Esophagus squamous epithelium (tissue), 5 donors: ENCODE data around the gene TFRC. TPM values are rescaled to one million over a fixed set of nuclear protein-coding genes. Genes with fewer than 3 reads are reported as not detected.

Experiments
- DNase-seq: peaks from one replicate; lab custom pipeline; 2025; lab: John Stamatoyannopoulos, UW
- H3K27ac ChIP-seq, 4 donors: fragments of 200-600 bp; sonication (generic); one replicate each; pipeline ENCODE4 v1.5.1; 2016 to 2019; ENCODE audit warnings: mild to moderate bottlenecking in 1 of 4
- H3K27me3 ChIP-seq, 4 donors: fragments of 200-600 bp; sonication (generic); 1 replicate in 3 of 4; 2 replicates in 1 of 4; pipeline versions ENCODE4 v1.5.1 to v1.6.0; 2017 to 2021; ENCODE audit warnings: antibody characterized with exemption in 1 of 4
- H3K36me3 ChIP-seq, 3 donors: fragments of 200-600 bp; sonication (generic); one replicate each; pipeline ENCODE4 v1.5.1; 2016 to 2019
- H3K4me1 ChIP-seq, 3 donors: fragments of 200-600 bp; sonication (generic); one replicate each; pipeline ENCODE4 v1.5.1; 2017 to 2019
- H3K4me3 ChIP-seq, 4 donors: fragments of 200-600 bp; sonication (generic); 1 replicate in 3 of 4; 2 replicates in 1 of 4; pipeline ENCODE4 v1.5.1; 2016 to 2019; ENCODE audit warnings: mild to moderate bottlenecking in 2 of 4, moderate library complexity in 1 of 4
- H3K9me3 ChIP-seq, 3 donors: fragments of 200-600 bp; sonication (generic); one replicate each; pipeline ENCODE4 v1.5.1; 2016 to 2019
- CTCF ChIP-seq, 6 experiments: fragments of 450-650 bp in 4 of 6; fragments of 200-600 bp in 2 of 6; sonication (generic) in 2 of 6; IDR thresholded peaks; one replicate each; pipeline ENCODE4 v1.5.1; 2016 to 2019; ENCODE audit warnings: antibody characterized with exemption in 6 of 6, mild to moderate bottlenecking in 4 of 6, moderate library complexity in 4 of 6
- POLR2A ChIP-seq, 4 donors: fragments of 450-650 bp; IDR thresholded peaks; one replicate each; pipeline ENCODE4 v1.6.1; 2017; ENCODE audit warnings: antibody characterized with exemption in 4 of 4, mild to moderate bottlenecking in 4 of 4, moderate library complexity in 3 of 4
- WGBS, 2 donors: methylation state at CpG; one replicate each; pipeline ENCODE4 v1.1.5; 2018; 5-methylcytosine and 5-hydroxymethylcytosine counted together
- intact Hi-C: fragments of 100-400 bp; cut with DNase I; formaldehyde crosslinking; loops from one replicate; pipeline ENCODE4 v1.15.0; 2022
- total RNA-seq, 4 donors: library from RNA; depleted of rRNA; stranded (reverse); fragments of >200 nt; gene quantifications; one replicate each; pipeline ENCODE4 v1.1.0, GENCODE V29; 2016
- donor health status: DM: yes; HTN: yes; CAD: no.

The TFRC gene
- total RNA-seq, 4 donors from 2014 or later: 71.0 to 202 (median 151) TPM

- H3K36me3 ChIP-seq: no peaks in the 10 kb centered on the region
- intact Hi-C loops: no loop called here
- H3K9me3 ChIP-seq: no peaks in the 10 kb centered on the region
- no peak overlapping the region for H3K27ac ChIP-seq
- peaks cover 0 to 38% (median 21%) of the 10 kb centered on the region in 3 donors for H3K4me1 ChIP-seq
- WGBS, 2 donors: 85 to 97% methylated on average over 6 to 8 of the region's 8 CpGs
- no peak overlapping the region for H3K4me3 ChIP-seq
- no peak for TF ChIP-seq POLR2A (IDR thresholded peaks at IDR 0.05)
- TF ChIP-seq CTCF (IDR thresholded peaks at IDR 0.05): no peak
- DNase-seq: no peak
- no peaks in the 10 kb centered on the region for H3K27me3 ChIP-seq
Measured at GRCh38 chr3:196122688-196123046, 40.8 kb upstream of the TFRC start.

- H3K4me3 ChIP-seq: no peak overlapping the region
- no peaks in the 10 kb centered on the region for H3K27me3 ChIP-seq
- H3K36me3 ChIP-seq: no peaks in the 10 kb centered on the region
- WGBS, 2 donors: 67 to 71% methylated on average over 16 of the region's 16 CpGs
- intact Hi-C loops: no loop called here
- TF ChIP-seq POLR2A (IDR thresholded peaks at IDR 0.05) (no peak), CTCF (IDR thresholded peaks at IDR 0.05) (no peak)
- no peak for DNase-seq
- H3K4me1 ChIP-seq: peaks cover 0 to 32% (median 16%) of the 10 kb centered on the region in 3 donors
- H3K27ac ChIP-seq: no peak overlapping the region
- H3K9me3 ChIP-seq: no peaks in the 10 kb centered on the region
Measured at GRCh38 chr3:196122021-196122687, 40.3 kb upstream of the TFRC start.

- Histone ChIP-seq H3K27me3 (no peaks in the 10 kb centered on the region), H3K4me1 (peaks cover 0 to 26% (median 12%) of the 10 kb centered on the region in 3 donors), H3K4me3 (no peak overlapping the region), H3K9me3 (no peaks in the 10 kb centered on the region), H3K27ac (no peak overlapping the region), H3K36me3 (no peaks in the 10 kb centered on the region)
- DNase-seq: no peak
- intact Hi-C loops: no loop called here
- WGBS, 2 donors: 86 to 87% methylated on average over 6 to 7 of the region's 11 CpGs
- TF ChIP-seq CTCF (IDR thresholded peaks at IDR 0.05): no peak
- TF ChIP-seq POLR2A (IDR thresholded peaks at IDR 0.05): no peak
Measured at GRCh38 chr3:196121066-196121465, 39.2 kb upstream of the TFRC start.

- H3K4me3 ChIP-seq: no peak overlapping the region
- H3K36me3 ChIP-seq: no peaks in the 10 kb centered on the region
- TF ChIP-seq POLR2A (IDR thresholded peaks at IDR 0.05): no peak
- no peak for TF ChIP-seq CTCF (IDR thresholded peaks at IDR 0.05)
- H3K9me3 ChIP-seq: no peaks in the 10 kb centered on the region
- no peaks in the 10 kb centered on the region for H3K27me3 ChIP-seq
- 8 to 67% methylated on average over 2 to 6 of the region's 14 CpGs for WGBS, 2 donors
- H3K27ac ChIP-seq: no peak overlapping the region
- intact Hi-C loops: no loop called here
- H3K4me1 ChIP-seq: peaks cover 0 to 26% (median 12%) of the 10 kb centered on the region in 3 donors
- no peak for DNase-seq
Measured at GRCh38 chr3:196120291-196120951, 38.5 kb upstream of the TFRC start.

GRCh38 chr3:196117809-196118208 is 35.9 kb upstream of the TFRC start:
- no peaks in the 10 kb centered on the region for H3K9me3 ChIP-seq
- H3K4me1 ChIP-seq: peaks cover 0 to 26% (median 12%) of the 10 kb centered on the region in 3 donors
- no peaks in the 10 kb centered on the region for H3K36me3 ChIP-seq
- no peaks in the 10 kb centered on the region for H3K27me3 ChIP-seq
- H3K4me3 ChIP-seq: no peak overlapping the region
- WGBS, 2 donors: 62% methylated on average over 5 to 6 of the region's 6 CpGs
- no peak for DNase-seq
- intact Hi-C loops: no loop called here
- TF ChIP-seq POLR2A (IDR thresholded peaks at IDR 0.05): no peak
- TF ChIP-seq CTCF (IDR thresholded peaks at IDR 0.05): no peak
- no peak overlapping the region for H3K27ac ChIP-seq
